Inflammatory macrophage (primary cell): ENCODE measurements around the gene JARID2.
A peak's percentile ranks its signal among the peaks of the same experiment; 100 is the strongest.

ENCODE experiments used
- DNase-seq, 2 donors: peaks; one replicate each; pipeline ENCODE4 v3.0.0-alpha.2; 2020 to 2022

The JARID2 gene

GRCh38 chr6:15361197-15361596 lies 115.3 kb downstream of the JARID2 start:
- no peak for DNase-seq

GRCh38 chr6:15362274-15363160 lies 116.6 kb downstream of the JARID2 start:
- DNase-seq, result no peak

GRCh38 chr6:15363164-15363522 lies 117.3 kb downstream of the JARID2 start:
- DNase-seq, result no peak

- DNase-seq, result no peak
Measured at GRCh38 chr6:15363523-15364400, 117.9 kb downstream of the JARID2 start.

GRCh38 chr6:15364401-15365037 lies 118.7 kb downstream of the JARID2 start:
- DNase-seq, result no peak

GRCh38 chr6:15365273-15365687 lies 119.4 kb downstream of the JARID2 start:
- peak; percentile 80 to 83 for DNase-seq

- DNase-seq, result no peak
Measured at GRCh38 chr6:15366003-15366535, 120.2 kb downstream of the JARID2 start.

- no peak for DNase-seq
Measured at GRCh38 chr6:15366879-15367278, 121.0 kb downstream of the JARID2 start.

GRCh38 chr6:15368186-15368585 lies 122.3 kb downstream of the JARID2 start:
- peak; percentile 64 to 76 for DNase-seq

GRCh38 chr6:15368873-15369272 lies 123.0 kb downstream of the JARID2 start:
- DNase-seq, result no peak

GRCh38 chr6:15369838-15370237 lies 124.0 kb downstream of the JARID2 start:
- no peak for DNase-seq

- no peak for DNase-seq
Measured at GRCh38 chr6:15370733-15371671, 125.1 kb downstream of the JARID2 start.

- DNase-seq, result no peak
Measured at GRCh38 chr6:15372932-15373331, 127.1 kb downstream of the JARID2 start.

GRCh38 chr6:15374119-15374518 lies 128.2 kb downstream of the JARID2 start:
- no peak for DNase-seq

GRCh38 chr6:15375018-15375417 lies 129.1 kb downstream of the JARID2 start:
- DNase-seq, result no peak

- no peak for DNase-seq
Measured at GRCh38 chr6:15375638-15376290, 129.9 kb downstream of the JARID2 start.

- DNase-seq, result no peak
Measured at GRCh38 chr6:15376900-15377487, 131.1 kb downstream of the JARID2 start.

GRCh38 chr6:15378272-15378671 lies 132.4 kb downstream of the JARID2 start:
- DNase-seq, result peak in 1 of 2 donors; percentile 33

GRCh38 chr6:15378866-15379265 lies 133.0 kb downstream of the JARID2 start:
- no peak for DNase-seq

- no peak for DNase-seq
Measured at GRCh38 chr6:15380351-15380750, 134.5 kb downstream of the JARID2 start.

GRCh38 chr6:15382089-15382488 lies 136.2 kb downstream of the JARID2 start:
- no peak for DNase-seq
